GM08714 (cell line): Measurements from ENCODE around the gene DSEL.

Experiments used
- H3K4me3 ChIP-seq: fragments of 200-500 bp; sonication (Bioruptor generic); 2 replicates; pipeline ENCODE4 v1.5.1; 2014; ENCODE audit warnings: mild to moderate bottlenecking, low read length, inconsistent platforms
- ZNF274 ChIP-seq: IDR thresholded peaks from 2 replicates; pipeline ENCODE4 v1.6.1; 2012; ENCODE audit warnings: mild to moderate bottlenecking, low read depth, low read length

DSEL gene

DNA sequence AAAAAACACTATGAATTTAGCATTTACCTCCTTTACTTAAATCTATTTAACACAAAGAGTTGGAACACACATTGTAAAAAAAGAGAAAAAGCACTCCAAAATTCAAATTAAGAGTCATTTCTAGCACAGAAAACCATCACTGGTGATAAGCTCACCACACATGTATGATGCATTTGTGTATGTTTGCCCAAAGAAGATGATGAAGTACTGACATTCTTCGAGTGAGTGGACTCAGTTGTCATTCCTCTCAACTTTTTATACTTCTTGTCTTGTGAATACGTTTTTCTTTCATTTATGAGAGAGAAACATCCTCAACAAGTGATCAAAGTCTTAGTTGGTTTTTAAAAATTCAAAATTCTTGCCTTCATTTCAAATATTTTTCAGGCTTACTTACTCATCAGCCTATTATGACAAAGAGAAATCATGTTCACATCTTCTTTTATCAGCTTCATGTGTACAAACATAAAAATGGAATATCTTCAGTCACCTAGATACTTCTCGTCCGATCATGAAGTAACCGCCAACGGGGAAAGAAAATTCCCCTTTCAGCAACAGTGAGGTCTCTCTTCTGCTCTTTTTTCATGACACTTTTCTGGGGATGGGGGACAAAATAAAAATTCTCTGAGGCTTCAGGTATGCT is 1.5 kb downstream of the DSEL start:
- no peak overlapping the region; the same call in 1 of the 2 replicates for H3K4me3 ChIP-seq
- no peak for TF ChIP-seq ZNF274

- no peak overlapping the region for H3K4me3 ChIP-seq
Observed at GRCh38 chr18:67514465-67514864, 2.1 kb downstream of the DSEL start.

DNA sequence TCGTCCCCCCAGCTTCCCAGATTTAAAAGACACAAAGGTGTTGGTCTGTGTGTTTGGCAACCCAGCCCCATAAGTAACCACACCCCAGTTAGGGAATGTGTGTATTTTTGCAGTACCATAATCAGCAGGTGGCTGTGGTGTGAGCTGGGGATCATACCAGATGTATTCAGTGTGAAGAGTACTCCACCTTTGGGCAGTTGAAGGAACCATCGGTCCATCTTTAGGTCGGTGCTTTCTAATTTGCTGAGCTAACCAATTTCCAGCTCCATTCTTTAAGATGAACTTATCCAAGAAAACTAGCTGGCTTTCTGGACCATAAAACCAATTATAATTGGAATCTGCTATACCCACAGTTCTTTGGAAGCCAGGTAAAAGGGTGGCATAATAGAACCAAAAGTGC is 3.2 kb downstream of the DSEL start:
- no peak overlapping the region for H3K4me3 ChIP-seq
- TF ChIP-seq ZNF274 = no peak

More at GRCh38 chr18:67514465-67514864, 2.1 kb downstream of the DSEL start:
- TF ChIP-seq ZNF274 = no peak

GRCh38 chr18:67511840-67512239 is 4.7 kb downstream of the DSEL start:
- H3K4me3 ChIP-seq = no peak overlapping the region
- TF ChIP-seq ZNF274 = no peak

- no peak overlapping the region for H3K4me3 ChIP-seq
- TF ChIP-seq ZNF274 = no peak
Observed at GRCh38 chr18:67510831-67511230, 5.7 kb downstream of the DSEL start.

- TF ChIP-seq ZNF274 = no peak
- H3K4me3 ChIP-seq = no peak overlapping the region
Observed at GRCh38 chr18:67509741-67510391, 6.7 kb downstream of the DSEL start.

DNA sequence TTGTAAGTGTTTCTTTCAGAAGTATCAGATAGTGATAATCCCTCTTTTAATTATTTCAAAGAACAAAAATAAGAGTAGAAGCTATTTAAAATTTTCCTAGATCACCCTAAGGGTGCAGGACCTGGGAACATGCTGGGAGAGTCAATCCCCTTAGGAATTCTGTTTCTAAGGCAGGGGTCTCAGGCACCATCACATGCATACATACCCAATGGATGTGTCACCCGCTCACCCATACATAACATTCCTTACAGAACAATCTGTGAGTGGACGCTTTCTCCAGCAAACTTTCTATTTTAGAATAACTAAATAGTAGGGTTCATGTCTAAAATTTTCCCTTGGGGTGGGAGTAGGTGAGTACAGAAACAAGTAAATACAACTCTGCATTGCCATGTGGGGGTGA is 8.4 kb downstream of the DSEL start:
- no peak overlapping the region for H3K4me3 ChIP-seq
- TF ChIP-seq ZNF274 = no peak

DNA sequence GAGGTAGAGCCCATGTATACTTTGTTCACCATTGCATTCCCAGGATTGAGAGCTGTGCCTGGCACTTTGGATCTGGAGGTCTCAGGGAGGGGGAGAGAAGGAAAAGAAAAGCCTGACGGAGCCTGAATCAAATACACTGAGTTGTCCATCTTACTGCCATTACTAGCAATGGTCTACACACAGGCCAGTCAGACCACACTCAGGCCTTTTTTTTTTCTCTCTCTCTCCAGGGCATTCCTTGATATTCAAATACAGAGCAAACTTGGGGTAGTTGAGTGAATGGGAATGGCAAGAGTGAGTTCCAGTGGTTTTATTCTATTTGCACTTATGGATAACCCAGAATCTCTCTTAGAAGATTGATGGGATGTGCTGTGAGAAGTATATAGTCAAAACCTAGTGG is 11.8 kb downstream of the DSEL start:
- no peak for TF ChIP-seq ZNF274
- H3K4me3 ChIP-seq = no peak overlapping the region

GRCh38 chr18:67500522-67501205 is 15.9 kb downstream of the DSEL start:
- H3K4me3 ChIP-seq = no peak overlapping the region
- TF ChIP-seq ZNF274 = no peak

GRCh38 chr18:67496469-67496868 is 20.1 kb downstream of the DSEL start:
- H3K4me3 ChIP-seq = no peak overlapping the region
- no peak for TF ChIP-seq ZNF274

DNA sequence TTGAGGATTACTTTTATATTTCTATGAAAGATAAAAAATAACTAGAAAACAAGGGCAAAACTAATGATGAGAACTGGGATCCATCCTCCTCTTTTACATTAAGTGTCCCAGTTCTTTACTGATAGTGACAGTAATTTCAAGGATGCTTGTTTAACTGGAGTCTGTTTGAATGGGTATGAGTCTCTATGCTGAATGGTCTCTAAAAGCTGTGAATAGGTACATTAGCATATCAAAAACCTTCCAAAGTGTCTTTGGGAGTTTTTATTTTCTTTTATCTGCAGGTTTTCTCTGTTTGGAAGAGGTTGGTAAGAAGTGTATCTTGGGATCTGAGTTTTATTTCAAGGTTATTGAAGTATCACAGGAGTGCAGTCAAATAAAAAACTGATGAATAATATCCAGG is 30.0 kb downstream of the DSEL start:
- H3K4me3 ChIP-seq = no peak overlapping the region
- no peak for TF ChIP-seq ZNF274

DNA sequence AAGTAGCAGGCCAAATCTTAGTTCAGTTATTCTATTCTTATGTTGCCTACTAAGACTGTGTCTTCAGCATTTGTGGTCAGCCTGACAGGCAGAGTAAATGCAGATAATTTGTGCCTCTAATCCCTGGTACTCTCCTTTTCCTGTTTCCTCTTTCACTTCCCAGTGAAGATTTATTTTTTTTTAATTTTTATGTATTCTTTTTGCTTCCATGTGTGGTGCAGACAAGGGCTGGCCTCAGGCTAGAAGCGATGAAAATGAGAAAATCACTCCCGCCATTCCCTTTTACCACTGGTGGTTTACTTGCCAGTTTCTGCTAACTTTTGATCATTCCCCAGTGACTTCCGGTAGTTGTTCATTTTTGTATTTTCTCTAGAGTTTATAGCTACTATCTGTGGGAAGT is 30.9 kb downstream of the DSEL start:
- no peak for TF ChIP-seq ZNF274
- H3K4me3 ChIP-seq = no peak overlapping the region

DNA sequence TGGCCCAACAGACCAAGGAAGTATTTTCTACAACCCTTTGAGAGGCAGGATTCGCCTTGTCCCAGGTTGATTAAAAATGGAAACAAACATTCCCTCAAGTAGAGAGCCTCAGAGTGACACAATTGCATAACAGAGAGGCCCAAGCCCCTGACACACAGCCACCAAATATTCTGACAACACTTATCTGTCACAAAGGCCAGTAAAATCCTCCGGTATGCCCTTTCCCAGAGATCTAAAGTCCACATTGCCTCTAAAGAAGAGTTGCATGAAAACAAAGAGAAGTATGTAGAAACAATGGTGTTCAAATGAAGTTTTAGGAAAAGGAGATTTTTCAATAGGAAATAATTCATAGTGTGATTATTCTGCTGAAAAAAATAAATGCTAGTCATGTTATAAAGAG is 32.1 kb downstream of the DSEL start:
- no peak for TF ChIP-seq ZNF274
- H3K4me3 ChIP-seq = no peak overlapping the region

DNA sequence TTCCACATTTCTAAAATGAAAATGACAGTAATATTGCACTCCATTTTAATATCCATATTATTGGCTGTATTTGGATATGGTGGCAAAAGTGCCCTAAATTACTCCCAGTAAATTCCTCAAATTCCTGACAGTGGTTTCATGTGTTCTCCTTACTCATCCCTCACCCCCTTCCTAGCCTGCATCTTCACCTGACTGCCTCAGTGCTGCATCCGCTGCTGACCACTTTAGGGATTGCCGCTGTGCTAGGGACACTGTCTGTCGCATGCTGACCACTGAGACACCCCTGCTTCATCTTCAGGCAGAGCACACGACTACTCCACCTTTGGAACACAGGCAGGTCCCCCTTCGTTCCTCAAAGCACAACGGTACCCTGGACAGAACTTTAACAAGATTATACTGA is 32.6 kb downstream of the DSEL start:
- no peak for TF ChIP-seq ZNF274

GRCh38 chr18:67483237-67483636 is 33.3 kb downstream of the DSEL start:
- H3K4me3 ChIP-seq = no peak overlapping the region
- no peak for TF ChIP-seq ZNF274

More for the DNA sequence above, 32.6 kb downstream of the DSEL start:
- no peak overlapping the region for H3K4me3 ChIP-seq

DNA sequence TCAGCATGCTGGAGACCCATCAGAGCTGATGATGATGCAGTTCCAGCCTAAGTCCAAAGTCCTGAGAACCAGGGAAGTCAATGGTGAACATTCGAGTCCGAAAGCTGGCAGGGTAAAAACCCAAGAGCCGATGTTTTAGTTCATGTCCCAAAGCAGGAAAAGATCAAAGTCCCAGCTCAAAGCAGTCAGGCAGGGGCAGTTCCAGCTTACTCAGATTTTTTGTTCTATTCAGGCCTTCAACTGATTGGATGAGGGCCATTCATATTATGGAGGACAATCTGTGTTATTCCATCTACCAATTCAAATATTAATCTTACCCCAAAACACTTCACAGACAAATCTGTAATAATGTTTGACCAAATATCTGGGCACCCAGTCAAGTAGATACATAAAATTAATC is 38.3 kb downstream of the DSEL start:
- H3K4me3 ChIP-seq = no peak overlapping the region
- TF ChIP-seq ZNF274 = no peak
